ENCODE data around the gene FOXN1.

The FOXN1 gene

GRCh38 chr17:28544402-28545140, 38.4 kb downstream of the FOXN1 start:
- in situ Hi-C loops (cut with MboI; ENCODE audit: low sequenced_read_pairs), result no loop called here

GRCh38 chr17:28545141-28545503, 39.0 kb downstream of the FOXN1 start:
- in situ Hi-C loops (cut with MboI; ENCODE audit: low sequenced_read_pairs), result no loop called here

- in situ Hi-C loops (cut with MboI; ENCODE audit: low sequenced_read_pairs), result no loop called here
These were observed 39.8 kb downstream of the FOXN1 start for GRCh38 chr17:28545787-28546415.

- in situ Hi-C loops (cut with MboI; ENCODE audit: low sequenced_read_pairs), result no loop called here
These were observed 41.0 kb downstream of the FOXN1 start for GRCh38 chr17:28547096-28547622.

GRCh38 chr17:28547623-28548416, 41.7 kb downstream of the FOXN1 start:
- in situ Hi-C loops (cut with MboI; ENCODE audit: low sequenced_read_pairs), result no loop called here

- in situ Hi-C loops (cut with MboI; ENCODE audit: low sequenced_read_pairs), result no loop called here
These were observed 42.4 kb downstream of the FOXN1 start for GRCh38 chr17:28548417-28549130.

- in situ Hi-C loops (cut with MboI; ENCODE audit: low sequenced_read_pairs), result no loop called here
These were observed 43.3 kb downstream of the FOXN1 start for GRCh38 chr17:28549236-28550132.

DNA sequence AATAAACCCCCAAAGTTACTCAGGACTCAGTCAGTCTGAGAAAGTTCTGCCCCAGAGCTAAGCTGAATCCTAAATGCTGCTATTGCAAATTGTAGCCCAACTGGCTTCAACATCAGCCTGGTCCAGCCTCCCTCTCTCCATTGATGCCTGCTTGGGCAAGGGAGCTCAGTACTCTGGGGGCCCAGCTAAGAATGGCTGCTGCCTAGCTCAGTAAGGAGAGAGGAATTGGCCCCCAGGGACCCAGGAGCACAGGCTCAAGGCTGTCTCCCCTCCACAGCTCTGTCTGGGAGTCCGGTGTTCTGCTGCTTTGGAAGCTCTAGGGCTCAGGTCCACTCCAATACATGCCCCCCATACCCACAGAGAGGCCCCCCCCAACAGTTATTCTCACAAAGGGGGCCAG, 44.7 kb downstream of the FOXN1 start:
- in situ Hi-C loops (cut with MboI; ENCODE audit: low sequenced_read_pairs), result no loop called here

DNA sequence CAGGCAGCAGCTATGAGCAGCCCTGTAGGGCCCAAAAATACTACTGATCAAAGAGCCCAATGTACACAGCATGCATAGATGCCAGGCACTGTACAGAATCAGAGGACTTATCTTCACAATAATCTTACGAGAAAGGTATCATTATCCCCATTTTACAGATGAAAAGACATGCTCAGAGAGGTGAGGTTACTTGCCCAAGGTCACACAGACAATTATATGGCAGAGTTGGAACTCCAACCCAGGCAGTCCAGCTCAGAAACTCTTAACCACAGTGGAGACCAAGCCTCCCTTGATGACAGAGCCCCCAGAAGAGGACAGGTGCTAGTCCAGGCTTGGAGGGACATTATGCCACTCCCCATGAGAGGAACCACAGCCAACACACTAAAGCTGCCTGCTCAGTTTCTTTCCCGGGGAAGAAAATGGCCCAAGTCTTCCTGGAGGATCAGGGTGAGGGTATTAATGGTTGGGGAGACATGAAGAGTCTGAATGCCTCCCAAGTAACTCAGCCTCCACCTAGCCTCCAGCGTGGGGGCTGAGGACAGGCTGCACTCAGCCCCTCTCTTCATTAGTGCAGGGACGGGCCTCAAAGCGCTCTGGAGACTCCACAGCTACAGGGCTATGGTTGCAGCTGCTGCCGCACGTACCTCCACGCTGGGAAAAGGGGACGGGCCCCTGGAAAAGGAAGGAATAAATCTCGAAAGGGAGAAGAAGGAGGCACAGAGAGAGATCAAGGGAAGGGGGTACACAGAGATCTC, 45.5 kb downstream of the FOXN1 start:
- in situ Hi-C loops (cut with MboI; ENCODE audit: low sequenced_read_pairs), result no loop called here

- in situ Hi-C loops (cut with MboI; ENCODE audit: low sequenced_read_pairs), result no loop called here
These were observed 46.2 kb downstream of the FOXN1 start, which contains the start of gene UNC119 for GRCh38 chr17:28552176-28552999. TSS of gene UNC119 (minus strand) at chr17:28552624. CDS start at chr17:28552557, 67 bp downstream.

GRCh38 chr17:28553000-28553505, 46.9 kb downstream of the FOXN1 start:
- in situ Hi-C loops (cut with MboI; ENCODE audit: low sequenced_read_pairs), result no loop called here

DNA sequence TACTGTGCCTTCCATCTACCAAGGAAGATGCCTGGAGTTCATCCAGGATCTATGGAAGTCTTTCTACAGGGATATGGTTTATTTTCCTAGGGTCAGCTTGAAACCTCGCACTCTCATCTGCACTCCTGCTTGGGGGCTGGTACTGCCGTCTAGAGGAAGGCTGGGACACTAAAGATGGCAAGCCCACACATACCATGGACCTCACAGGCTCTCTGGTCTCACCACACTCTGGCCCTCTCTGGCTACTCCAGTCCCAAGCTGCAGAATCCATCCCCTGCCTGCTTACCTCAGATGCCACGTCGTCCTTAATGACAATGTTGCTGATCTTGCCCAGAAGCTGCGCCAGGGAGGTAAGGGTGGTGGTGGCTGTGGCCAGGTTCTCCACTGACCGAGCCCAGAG, 48.4 kb downstream of the FOXN1 start:
- in situ Hi-C loops (cut with MboI; ENCODE audit: low sequenced_read_pairs), result no loop called here

DNA sequence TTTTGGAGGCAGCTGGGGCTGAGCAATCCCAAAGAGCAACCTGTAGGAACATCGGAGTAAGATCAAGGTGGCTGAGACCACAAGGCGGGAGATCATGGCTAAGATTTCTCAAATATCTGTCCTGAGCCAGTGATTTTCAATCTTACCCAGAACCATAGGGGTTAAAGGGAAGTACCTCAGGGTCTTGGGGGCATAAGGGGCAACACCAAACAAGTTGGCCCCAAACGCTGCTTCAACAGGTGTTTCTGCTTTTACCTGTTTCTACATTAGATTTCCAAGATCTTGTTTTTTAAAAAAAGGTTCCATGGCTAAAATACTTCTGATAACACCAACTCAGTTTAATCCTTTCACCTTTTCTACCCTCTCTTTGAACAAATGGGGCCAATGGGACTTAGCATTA, 48.9 kb downstream of the FOXN1 start:
- in situ Hi-C loops (cut with MboI; ENCODE audit: low sequenced_read_pairs), result no loop called here

GRCh38 chr17:28563475-28563874, 57.3 kb downstream of the FOXN1 start:
- in situ Hi-C loops (cut with MboI; ENCODE audit: low sequenced_read_pairs), result no loop called here

DNA sequence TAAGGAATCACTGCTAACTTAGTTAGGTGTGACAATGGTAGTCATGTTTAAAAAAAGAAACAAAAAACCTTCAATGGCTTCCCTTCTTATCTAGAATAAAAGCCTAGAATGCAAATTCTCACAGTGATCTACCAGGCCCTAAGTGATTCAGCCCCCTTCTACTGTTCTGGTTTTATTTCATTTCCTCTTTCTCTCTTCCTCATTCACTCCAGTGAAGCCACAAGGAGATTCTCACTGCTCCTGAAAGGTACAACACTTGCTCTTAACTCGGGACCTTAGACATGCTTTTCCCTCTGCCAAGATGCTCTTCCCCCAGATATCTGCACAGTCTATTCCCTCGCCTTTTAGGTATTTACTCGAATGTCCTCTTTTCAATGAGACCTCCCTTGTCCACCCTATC, 61.5 kb downstream of the FOXN1 start:
- in situ Hi-C loops (cut with MboI; ENCODE audit: low sequenced_read_pairs), result no loop called here

- in situ Hi-C loops (cut with MboI; ENCODE audit: low sequenced_read_pairs), result no loop called here
These were observed 63.3 kb downstream of the FOXN1 start for GRCh38 chr17:28569446-28569845.

DNA sequence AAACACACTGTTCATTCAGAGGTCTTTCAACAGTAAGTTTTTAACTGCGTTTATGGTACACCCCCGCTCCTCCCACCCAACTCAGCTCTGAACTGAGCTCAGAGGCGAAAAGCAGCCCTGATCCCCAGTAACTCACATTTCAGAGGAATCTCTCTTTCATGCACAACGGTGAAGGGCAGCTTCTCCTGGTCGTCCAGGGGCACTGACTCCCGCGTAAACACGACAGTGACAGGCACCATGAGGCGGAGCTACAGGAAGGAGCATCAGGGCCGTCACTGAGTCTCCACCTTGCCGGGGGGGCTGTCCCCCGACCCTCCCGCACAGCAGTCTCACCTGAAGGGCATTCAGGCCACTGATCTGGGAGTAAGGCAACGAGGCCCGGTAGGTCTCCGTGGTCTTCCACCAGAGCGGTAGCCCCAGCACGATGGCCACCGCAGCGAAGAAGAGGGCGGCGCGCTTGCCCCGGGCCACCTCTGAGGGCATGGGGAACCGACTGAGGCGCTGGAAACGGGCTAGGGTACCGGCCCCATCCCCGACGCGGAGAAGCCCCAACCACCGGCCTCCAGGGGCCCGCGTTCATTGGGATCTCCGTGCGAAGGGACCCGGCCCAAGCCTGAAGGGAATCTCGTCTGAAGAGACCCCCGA, 64.7 kb downstream of the FOXN1 start:
- in situ Hi-C loops (cut with MboI; ENCODE audit: low sequenced_read_pairs), result no loop called here
